GM10248 (cell line): ENCODE data around the gene RHOBTB1.
"Not testable (repeated sequence)": the region's sequence is repeated elsewhere in the genome, so short reads cannot be mapped to it uniquely, and the experiment has no call there.

ENCODE experiments used
- CTCF ChIA-PET: fragments of 300-600 bp; sonication (Branson Sonifier 250); formaldehyde crosslinking; extraction: SDS; loops from one replicate; lab custom pipeline; 2021; ENCODE audit warnings: antibody characterized with exemption; lab: Yijun Ruan, JAX
- POLR2A ChIA-PET: fragments of 350-650 bp; sonication (Branson Sonifier 250); formaldehyde crosslinking; extraction: SDS; loops from one replicate; lab custom pipeline; 2020; ENCODE audit warnings: antibody characterized with exemption; lab: Yijun Ruan, JAX
- DNase-seq: peaks from one replicate; pipeline ENCODE4 v3.0.0; 2012; ENCODE audit errors: extremely low spot score
- TF ChIP-seq, protein P1 (sequence below): IDR thresholded peaks from 2 replicates; pipeline ENCODE4 v1.5.1; 2012; ENCODE audit warnings: mild to moderate bottlenecking, low read depth; ENCODE audit errors: extremely low read depth, missing control alignments, control extremely low read depth

The RHOBTB1 gene

DNA sequence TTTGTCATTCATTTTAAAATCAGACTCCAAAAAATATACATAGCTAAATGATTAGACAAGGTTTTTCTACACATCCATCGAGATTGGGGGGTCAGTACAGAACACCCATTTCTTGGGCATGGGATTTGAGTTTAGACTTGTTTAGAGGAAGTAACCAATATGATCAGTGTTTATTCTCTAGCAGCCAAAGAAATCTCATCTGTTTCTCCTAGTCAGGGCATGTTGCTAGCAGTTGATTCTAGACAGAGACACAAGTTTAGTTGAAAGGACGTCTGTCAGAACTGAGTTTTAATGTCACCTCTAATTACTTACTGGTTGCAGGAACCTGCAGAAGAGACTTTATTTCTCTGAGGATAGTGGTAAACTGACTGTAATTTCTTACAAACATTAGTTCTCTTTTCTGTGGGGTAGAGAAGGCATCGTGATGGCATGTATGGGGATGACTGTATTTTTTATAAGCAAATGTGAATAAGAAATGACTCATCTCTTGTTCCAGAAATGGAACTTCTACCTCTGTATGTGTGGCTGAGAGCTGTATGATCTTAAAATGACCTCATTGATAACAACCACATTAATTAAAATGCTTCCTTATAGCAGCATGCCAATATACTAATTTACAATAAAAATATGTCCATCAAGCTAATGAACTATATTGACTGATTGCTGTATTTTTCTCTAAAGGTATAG, 30.6 kb upstream of the RHOBTB1 start:
- POLR2A ChIA-PET: no interaction called here
- TF ChIP-seq, protein P1, sequence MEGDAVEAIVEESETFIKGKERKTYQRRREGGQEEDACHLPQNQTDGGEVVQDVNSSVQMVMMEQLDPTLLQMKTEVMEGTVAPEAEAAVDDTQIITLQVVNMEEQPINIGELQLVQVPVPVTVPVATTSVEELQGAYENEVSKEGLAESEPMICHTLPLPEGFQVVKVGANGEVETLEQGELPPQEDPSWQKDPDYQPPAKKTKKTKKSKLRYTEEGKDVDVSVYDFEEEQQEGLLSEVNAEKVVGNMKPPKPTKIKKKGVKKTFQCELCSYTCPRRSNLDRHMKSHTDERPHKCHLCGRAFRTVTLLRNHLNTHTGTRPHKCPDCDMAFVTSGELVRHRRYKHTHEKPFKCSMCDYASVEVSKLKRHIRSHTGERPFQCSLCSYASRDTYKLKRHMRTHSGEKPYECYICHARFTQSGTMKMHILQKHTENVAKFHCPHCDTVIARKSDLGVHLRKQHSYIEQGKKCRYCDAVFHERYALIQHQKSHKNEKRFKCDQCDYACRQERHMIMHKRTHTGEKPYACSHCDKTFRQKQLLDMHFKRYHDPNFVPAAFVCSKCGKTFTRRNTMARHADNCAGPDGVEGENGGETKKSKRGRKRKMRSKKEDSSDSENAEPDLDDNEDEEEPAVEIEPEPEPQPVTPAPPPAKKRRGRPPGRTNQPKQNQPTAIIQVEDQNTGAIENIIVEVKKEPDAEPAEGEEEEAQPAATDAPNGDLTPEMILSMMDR: no peak

DNA sequence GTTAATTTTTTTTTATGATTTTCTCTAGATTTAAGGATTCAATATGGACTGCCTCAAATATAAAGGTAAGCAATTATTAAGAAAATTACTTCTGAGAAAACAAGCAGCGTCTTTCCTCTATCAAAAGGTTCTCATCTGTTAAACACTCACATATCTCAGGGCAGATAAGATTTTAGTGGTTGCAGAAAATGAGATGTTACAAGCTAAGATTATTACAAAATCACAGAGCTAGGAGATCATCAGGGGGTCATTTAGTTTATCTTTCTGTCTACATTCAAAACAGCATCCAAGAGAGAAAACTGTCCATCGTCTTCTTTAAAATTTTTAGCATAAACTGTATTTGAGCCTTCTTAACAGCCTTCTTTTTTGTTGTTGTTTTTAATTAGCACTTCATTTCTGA, 29.1 kb upstream of the RHOBTB1 start:
- TF ChIP-seq, protein P1: no peak

More for the DNA sequence above, 30.6 kb upstream of the RHOBTB1 start:
- DNase-seq: no peak
- CTCF ChIA-PET: no interaction called here

DNA sequence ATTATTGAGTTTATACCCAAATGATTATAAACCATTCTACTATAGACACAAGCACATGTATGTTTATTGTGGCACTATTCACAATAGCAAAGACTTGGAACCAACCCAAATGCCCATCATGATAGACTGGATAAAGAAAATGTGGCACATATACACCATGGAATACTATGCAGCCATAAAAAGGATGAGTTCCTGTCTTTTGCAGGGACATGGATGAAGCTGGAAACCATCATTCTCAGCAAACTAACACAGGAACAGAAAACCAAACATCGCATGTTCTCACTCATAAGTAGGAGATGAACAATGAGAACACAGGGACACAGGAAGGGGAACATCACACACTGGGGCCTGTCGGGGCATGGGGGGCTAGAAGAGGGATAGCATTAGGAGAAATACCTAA, 28.2 kb upstream of the RHOBTB1 start:
- POLR2A ChIA-PET, DNase-seq: not testable (repeated sequence)

More for the DNA sequence above, 29.1 kb upstream of the RHOBTB1 start:
- POLR2A ChIA-PET: no interaction called here
- CTCF ChIA-PET: no interaction called here
- no peak for DNase-seq

GRCh38 chr10:60970526-60970925, 26.5 kb upstream of the RHOBTB1 start:
- CTCF ChIA-PET: interaction anchor here (1.0 to 1.7 kb wide), 2 partner anchors 9 to 11 kb away, joined by 3 to 9 read pairs; no protein-coding TSS in a partner anchor
- TF ChIP-seq, protein P1: no peak
- POLR2A ChIA-PET: no interaction called here
- no peak for DNase-seq

More for the DNA sequence above, 28.2 kb upstream of the RHOBTB1 start:
- CTCF ChIA-PET: not testable (repeated sequence)

- CTCF ChIA-PET: interaction anchor here (0.9 to 1.4 kb wide), 4 partner anchors 10 to 19 kb away, joined by 3 to 4 read pairs (median 4); no protein-coding TSS in a partner anchor
- TF ChIP-seq, protein P1: no peak
- POLR2A ChIA-PET: no interaction called here
- no peak for DNase-seq
These were observed 24.5 kb upstream of the RHOBTB1 start for GRCh38 chr10:60968504-60968903.

- ChIA-PET CTCF (interaction anchor here (0.9 to 1.3 kb wide), 2 partner anchors 9 to 10 kb away, joined by 3 read pairs; no protein-coding TSS in a partner anchor), POLR2A (no interaction called here)
- TF ChIP-seq, protein P1: no peak
- no peak for DNase-seq
These were observed 24.0 kb upstream of the RHOBTB1 start for GRCh38 chr10:60967854-60968484.

GRCh38 chr10:60967260-60967659, 23.3 kb upstream of the RHOBTB1 start:
- ChIA-PET CTCF (interaction anchor here (1.3 kb wide), 1 partner anchor 9 kb away, joined by 3 read pairs; no protein-coding TSS in a partner anchor), POLR2A (no interaction called here)
- DNase-seq: no peak
- TF ChIP-seq, protein P1: no peak
